Stimulated activated CD8-positive, alpha-beta memory T cell treated with anti-CD3 and anti-CD28 coated beads, Interleukin-2, amount 100 ng/mL, for 1 hour (primary cell): ENCODE data around the gene GPR45.
"Not testable (repeated sequence)": the region's sequence is repeated elsewhere in the genome, so short reads cannot be mapped to it uniquely, and the experiment has no call there.

Experiments
- DNase-seq, 2 donors: peaks; one replicate each; pipeline ENCODE4 v3.0.0-alpha.2; 2020; ENCODE audit warnings: low read depth in 2 of 2

The GPR45 gene, protein sequence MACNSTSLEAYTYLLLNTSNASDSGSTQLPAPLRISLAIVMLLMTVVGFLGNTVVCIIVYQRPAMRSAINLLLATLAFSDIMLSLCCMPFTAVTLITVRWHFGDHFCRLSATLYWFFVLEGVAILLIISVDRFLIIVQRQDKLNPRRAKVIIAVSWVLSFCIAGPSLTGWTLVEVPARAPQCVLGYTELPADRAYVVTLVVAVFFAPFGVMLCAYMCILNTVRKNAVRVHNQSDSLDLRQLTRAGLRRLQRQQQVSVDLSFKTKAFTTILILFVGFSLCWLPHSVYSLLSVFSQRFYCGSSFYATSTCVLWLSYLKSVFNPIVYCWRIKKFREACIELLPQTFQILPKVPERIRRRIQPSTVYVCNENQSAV

DNA sequence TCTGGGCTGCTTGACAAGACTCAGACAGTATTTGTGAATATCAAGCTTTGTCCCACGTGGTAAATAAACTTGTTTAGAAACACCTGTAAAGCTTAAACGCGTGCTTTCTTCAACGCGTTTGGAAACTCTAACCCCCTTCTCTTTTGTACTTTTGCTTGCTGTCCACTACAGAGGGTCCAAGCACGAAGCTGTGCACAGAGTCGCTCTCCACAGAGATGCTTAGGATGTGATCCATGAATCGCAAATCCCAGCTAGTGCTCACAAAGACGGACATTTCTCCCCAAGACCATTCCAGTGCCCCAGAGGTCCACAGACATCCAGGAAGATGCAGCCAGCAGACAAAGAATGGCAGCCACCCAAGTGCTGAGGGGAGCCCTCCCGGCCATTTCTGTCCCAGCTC is at the start of gene GPR45:
TSS of gene GPR45 (plus strand) at position 301 of the 400 bp plus-strand sequence. CDS start 116 bp downstream, outside the sequence.
- no peak for DNase-seq

DNA sequence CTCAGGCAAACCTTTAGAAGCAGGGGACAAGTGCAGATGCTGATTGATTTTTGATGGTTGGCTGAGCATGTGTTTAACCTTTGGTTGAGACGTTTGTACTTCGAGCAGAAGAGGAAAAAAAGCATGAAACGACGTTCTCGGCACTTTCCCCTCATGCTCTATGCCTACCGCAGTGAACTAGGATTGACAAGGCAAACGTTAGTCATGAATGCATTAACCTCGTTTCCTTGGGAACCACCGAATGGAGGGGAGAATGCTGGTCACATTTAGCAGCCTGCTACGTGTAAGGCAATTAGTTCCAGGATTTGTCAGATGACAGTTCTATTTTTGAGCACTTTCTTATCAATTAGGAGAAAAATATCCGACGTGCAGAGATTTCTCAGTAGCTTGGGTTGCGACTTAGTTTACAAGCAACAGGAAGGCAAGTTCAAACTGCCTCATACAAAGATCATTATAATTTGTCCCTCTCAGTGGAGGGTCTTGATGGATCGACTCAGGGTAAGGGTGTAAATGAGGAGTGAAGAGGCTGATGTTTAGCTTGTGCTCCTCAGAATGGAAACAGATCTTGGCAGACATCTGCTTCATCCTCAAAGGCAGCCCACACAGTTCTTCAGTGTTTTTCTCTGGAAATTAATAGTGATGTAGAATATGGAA is 47.4 kb upstream of the GPR45 start:
- DNase-seq: no peak

DNA sequence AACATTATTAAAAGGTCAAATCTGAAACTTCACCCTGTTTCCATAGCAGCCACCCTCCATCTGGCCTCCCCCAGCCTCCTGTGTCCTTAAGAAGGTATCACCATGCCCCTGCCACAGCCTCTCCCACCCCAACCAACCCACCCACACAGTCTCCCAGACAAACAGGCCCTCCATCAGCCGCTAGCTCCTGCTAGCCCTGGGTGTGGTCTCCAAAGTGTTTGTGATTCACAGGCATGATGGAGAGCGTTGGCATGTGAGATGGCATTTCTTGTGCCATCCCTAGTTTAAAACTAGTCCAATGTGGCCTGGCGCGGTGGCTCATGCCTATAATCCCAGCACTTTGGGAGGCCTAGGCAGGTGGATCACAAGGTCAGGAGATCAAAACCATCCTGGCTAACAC is 44.9 kb upstream of the GPR45 start:
- no peak for DNase-seq

DNA sequence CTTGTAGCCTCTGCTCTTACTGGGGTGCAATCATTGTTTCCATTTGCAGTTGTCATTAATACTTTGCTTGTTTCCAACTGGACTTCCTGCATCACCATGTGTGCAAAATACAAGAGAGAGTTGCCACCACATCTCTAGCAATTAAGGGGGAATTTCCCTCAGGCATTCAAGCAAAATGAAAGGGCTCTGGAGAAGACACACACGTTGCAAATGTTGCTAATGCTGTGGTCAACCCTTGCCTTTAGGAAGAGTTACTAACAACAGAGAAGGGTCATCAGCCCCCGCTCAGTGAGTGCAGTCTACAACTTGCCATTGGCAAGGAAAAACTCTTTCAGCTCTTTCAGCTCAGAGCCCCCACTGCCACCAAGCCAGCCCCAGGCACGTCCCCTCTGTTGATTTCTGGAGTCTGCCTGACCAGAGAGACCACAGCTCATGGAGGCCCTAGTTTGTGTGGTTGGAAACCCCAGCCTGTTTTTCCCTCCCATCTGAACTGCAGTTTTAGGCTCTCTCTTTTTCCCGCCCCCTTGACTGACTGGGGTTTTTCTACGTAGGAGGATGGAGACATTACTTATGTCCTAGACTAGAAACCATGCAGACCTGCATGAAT is 25.9 kb upstream of the GPR45 start:
- DNase-seq: no peak

DNA sequence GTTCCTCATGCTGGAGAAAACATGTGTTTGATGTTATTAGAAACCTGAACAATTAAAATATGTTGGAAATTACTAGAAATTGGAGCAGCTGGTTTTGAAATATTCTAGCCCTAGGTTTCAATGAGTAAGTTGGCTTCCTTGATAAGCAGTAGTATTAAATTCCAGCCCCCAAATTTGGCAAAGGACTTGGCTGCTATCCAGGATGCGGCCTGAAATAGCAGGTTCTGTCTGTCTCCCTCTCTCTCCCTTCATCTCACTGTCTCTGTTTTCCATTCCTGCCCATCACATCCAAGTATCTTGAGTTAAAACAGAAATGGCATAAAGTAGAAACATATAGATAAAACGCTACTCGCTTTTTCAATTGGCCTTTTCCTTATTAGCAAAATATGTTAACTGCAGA is 20.9 kb upstream of the GPR45 start:
- DNase-seq: no peak

DNA sequence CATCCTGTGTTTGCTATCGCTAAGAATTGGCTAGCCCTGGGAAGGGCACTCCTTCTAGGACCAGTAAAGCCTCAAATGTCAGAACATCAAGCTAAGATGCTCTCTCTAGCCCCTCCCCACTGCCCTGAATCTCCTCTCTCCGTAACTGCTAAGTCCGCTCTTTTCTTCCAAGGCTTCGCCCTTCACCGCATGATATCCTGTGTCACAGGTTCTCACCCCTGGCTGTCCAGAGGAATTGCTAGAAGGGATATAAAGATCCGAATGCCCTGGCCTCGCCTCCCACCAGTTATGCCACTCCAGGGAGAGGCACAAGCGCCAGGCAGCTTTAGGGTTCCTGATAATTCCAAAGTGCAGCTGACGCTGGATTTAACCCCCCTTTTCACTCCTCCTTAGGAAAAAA is 17.1 kb upstream of the GPR45 start:
- no peak for DNase-seq

DNA sequence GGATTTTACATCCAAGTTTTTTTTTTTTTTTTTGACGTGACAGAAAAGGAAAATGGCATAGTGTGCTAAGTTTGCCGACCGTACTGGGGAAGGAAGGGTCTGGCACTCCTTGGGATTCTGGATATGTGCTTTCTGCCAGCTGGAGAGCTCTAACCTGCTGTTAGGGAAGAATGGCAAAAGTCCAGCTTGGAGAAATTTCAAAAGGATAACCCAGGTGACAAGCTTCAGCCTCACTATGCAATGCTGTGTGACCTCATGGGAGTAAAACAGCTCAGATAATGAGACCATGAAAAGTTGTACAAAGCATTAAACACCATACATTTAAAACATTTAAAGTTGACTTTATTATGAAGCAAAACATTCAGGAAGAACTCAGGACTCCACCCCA is 10.3 kb upstream of the GPR45 start:
- no peak for DNase-seq

DNA sequence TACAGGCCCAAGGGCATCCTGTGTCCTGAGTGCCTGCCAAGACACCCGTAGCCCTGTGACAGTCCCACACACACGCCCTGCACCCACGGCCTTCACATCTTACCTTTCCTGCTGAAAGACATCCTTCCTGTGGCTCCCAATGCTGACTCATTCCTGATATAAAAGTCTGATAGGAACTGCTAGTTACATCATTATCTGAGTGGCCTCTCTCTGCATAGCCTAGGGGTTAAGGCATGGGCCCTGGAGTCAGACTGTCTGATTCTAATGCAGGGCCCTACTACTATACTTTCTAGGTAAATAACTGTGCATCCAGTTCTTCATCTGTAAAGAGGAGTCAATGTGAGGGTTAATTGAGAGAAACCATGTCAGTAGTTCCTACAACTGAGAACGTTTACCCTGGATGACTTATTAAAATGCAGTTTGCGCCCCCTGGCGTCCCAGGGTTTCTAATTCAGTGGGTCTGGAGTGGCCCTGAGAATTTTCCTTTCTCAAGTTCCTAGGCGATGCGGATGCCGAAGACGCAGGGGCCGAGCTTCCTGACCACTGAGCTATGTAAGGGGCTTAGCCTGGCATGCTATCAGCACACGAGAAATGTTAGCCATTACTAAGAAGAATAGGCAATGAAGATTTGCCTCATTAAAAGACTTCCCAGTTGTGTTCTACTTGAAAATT is 6.0 kb upstream of the GPR45 start:
- DNase-seq: peak; percentile 13 to 31

DNA sequence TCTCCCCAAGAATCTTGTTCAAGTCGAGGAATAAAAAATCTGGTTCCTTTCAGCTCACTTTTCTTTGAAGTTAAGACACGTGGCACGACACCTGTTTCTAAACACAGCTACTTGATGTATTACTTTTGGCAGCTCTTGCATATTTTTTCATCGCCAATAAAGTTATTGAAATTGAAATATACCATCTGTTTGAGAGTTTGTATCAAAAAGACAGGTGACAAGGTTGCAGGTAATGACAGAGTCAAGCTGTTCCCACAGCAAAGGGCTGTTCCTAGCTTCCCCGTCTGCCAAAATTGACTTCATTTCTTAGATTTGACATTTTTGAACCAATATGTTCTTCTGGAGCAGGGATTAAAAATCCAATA is 5.5 kb upstream of the GPR45 start:
- no peak for DNase-seq

DNA sequence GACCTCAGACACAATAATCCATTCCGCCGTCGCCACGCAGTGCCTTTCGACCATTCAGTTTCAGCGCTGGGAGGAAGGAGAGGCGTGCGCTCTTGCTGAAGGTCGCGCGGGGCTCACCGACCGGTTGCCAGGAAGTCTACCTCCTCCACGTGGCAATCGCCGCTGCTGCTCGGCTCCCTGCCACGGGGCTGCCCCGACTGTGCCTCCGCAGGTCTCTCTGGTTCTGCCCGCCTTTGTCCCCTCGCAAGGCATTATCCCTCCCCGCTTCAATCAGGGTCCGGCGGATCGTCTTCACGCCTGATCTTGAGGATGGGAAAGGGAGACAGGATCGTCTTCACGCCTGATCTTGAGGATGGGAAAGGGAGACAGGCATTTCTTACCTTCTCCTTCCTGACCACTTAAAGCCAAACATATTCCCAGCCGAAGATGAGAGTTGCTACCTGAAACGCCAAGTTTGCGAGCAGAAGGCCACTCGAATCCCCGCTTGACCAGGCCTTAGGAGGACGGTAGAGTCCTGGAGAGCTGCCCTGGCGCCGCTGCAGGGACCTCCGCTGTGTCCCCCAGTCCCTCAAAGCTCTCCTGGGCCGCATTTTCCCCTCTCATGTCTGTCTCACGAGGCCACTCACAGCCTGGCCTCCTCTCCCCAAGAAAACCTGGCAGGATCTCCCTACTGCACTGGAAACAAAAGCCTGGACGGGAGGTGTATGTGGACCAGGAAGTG is 4.3 kb upstream of the GPR45 start:
- DNase-seq: no peak

DNA sequence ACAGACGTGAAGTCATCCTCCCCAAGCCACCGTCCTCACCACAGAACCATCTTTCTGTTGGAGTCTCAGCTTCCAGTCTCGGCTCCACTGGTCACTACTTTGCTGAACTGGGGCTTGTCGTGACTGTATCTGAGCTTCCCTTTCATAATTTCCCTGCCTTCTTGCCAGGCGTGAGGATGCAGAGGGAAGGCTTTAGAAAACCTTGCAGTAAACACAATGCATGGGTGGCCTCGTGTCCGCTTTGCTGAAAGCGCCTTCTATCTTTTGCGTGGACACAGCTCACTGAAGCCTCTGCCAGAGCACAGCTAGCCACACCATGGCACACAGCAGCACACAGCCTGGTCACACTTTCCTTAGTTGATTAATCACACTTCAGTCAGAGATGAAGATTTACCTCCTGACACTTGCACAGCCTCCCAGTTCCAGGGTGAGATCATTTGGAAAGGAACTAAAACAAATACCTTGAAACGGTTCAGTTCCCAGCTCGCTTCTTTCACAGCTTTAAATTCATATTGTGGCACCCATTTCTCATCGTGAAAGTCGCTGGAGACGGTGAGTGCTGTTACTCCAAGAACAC is 2.8 kb upstream of the GPR45 start:
- DNase-seq: no peak

DNA sequence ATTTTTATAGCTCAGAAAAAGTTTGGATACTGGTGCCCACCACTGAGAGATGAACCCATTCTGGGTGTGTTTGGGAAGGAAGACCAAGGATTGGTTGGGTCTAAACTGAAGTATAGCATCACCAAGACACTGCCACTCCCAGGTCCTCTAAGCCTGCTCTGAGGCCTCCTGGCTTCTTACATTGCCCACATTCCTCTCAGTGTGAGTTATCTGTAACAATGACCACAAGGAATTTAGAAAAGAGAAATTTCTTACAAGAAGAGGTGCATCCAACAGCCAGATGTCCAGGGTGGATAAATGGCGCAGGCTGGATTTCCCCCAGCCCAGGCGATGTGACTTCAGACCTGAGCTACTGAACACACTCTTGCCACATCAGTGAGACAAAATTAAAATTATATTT is 1.6 kb upstream of the GPR45 start:
- DNase-seq: no peak

DNA sequence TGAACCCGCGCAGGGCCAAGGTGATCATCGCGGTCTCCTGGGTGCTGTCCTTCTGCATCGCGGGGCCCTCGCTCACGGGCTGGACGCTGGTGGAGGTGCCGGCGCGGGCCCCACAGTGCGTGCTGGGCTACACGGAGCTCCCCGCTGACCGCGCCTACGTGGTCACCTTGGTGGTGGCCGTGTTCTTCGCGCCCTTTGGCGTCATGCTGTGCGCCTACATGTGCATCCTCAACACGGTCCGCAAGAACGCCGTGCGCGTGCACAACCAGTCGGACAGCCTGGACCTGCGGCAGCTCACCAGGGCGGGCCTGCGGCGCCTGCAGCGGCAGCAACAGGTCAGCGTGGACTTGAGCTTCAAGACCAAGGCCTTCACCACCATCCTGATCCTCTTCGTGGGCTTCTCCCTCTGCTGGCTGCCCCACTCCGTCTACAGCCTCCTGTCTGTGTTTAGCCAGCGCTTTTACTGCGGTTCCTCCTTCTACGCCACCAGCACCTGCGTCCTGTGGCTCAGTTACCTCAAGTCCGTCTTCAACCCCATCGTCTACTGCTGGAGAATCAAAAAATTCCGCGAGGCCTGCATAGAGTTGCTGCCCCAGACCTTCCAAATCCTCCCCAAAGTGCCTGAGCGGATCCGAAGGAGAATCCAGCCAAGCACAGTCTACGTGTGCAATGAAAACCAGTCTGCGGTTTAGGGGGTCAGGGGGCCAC is 897 bp downstream of the GPR45 start:
- DNase-seq: no peak

DNA sequence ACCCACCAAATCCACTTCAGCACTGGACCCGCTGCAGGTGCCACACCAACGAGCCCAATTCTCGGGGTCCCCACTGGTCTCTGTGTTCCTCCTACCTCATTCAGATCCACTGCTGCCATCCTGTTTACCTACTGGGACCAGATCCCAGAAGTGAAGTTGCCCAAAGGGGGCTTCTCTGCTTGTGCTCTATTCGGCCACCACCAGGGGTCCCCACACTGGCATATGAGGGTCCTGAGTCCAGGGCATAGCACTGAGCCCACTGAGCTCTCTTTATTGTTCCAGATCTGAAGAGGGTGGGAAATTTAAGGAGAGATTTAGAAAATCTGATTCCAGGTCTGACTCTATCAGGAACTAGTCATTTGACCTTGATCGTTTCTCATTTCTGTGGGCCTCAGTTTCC is 2.4 kb downstream of the GPR45 start:
- no peak for DNase-seq

DNA sequence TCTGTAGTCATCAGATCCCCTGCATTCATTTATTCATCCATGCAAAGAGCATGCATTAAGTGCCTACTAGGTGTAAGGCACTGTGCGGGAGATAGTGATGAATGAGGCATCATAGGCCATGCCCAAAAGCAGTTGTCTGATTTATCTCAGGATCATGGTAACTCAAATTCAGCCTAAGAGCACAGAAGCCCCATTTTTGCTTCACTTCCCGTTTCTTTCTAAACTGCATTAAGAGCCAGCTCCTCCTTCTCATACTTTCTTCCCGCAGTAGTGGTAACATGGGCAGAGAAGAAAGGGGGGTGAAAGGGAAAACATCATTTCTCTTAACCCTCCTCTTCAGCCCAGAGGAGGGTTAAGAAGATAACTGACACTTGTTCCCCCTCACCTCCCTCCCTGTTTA is 2.9 kb downstream of the GPR45 start:
- no peak for DNase-seq

DNA sequence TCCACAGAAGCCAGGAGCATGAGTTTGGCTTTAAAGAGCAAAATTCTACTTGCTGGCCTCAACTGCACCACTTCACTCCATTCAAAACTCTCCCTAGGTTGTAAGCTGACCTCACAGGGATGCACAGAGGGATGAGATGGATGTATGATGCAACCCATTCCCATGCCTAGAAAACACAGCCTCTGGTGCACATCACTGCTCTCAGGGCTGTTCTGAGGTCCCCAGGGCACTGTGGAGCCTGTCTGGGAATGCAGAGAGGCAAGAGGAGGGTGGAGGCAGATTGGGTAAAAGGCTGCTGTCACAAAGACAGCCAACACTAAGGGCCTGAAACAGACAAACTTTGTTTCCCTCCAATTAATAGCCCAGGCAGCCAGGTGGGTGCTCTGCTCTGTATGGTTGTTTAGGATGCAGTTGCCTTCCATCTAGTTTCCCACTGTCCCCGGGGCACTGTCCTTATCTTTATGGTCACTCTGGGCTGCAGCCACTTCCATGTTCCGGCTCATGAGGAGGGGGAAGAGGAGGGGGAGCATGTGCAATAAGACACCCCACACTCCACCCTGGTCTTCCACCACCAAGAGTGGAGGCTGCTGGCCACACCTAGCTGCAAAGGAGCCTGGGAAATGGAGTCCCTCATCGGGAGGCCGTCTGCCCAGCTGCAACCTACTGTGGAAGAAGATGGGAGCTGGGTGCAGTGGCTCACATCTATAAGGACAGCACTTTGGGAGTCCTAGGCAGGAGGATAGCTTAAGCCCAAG is 7.0 kb downstream of the GPR45 start:
- no peak for DNase-seq

DNA sequence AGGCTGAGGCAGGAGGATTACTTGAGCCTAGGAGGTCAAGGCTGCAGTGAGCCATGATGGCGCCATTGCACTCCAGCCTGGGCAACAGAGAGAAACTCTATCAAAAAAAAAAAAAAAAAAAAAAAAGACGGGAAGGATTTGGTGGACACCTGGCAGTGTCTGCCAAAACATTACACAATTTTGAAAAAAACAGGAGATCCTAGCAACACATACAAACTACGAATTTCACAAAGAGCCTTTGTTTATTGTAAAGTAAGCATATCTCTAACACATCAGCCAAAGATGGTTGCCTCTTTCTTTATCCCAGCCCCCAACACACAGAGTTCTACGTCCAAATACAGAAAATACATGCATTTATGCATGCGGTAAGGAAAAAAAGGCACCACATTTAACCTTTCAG is 7.6 kb downstream of the GPR45 start:
- DNase-seq: no peak

DNA sequence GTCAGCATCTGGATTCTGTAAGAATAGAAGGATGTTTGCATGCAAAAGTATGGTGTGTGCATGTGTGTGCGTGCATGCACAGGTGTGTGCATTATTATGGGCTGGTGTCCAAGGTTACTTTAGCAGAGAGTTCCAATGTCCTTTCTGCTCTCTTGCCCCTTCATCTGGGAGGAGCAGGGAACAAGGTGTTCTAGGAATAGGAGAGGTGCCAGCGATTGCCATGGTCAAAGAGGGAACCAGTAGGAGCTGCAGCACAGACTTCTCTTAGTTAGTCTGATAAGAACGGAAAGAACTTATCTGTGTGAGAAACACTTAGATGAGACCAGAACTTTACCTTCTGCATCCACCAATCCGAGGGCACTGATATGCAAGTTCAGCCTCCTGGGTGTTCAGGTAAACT is 8.3 kb downstream of the GPR45 start:
- no peak for DNase-seq

DNA sequence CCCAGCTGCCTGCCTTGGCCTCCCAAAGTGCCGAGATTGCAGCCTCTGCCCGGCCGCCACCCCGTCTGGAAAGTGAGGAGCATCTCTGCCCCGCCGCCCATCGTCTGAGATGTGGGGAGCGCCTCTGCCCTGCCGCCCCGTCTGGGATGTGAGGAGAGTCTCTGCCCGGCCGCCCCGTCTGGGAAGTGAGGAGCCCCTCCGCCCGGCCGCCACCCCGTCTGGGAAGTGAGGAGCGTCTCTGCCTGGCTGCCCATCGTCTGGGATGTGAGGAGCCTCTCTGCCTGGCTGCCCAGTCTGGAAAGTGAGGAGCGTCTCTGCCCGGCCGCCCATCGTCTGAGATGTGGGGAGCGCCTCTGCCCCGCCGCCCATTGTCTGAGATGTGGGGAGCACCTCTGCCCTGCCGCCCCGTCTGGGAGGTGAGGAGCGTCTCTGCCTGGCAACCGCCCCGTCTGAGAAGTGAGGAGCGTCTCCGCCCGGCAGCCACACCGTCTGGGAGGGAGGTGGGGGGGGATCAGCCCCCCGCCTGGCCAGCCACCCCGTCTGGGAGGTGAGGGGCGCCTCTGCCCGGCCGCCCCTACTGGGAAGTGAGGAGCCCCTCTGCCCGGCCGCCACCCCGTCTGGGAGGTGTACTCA is 9.6 kb downstream of the GPR45 start:
- not testable (repeated sequence) for DNase-seq

DNA sequence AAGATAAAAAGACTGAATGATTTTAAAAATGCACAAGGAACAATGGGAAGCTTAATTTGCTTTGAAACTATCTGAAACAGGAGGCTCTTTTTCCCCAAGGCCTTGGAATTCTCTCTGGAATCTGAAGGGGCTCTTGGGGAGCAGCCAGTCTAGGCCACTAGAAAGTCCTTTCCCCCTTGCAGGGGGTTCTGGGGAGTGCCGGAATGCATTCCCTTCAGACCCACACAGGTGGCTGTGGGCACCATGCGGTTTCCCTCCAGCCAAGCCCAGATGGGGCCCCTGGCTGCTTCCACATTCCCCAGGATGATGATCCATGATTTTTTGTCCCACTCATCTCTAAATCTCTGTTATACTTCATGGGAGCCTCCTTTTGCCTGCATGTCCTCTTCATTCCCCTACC is 10.7 kb downstream of the GPR45 start:
- no peak for DNase-seq
